Peyer's patch (tissue), 4 donors: ENCODE results near the gene CD4.

Experiments used
- POLR2A ChIP-seq, 2 donors: fragments of 450-650 bp; IDR thresholded peaks; one replicate each; pipeline ENCODE4 v1.5.1; 2017; ENCODE audit warnings: antibody characterized with exemption in 2 of 2, mild to moderate bottlenecking in 2 of 2, moderate library complexity in 2 of 2
- TF ChIP-seq, protein P1 (sequence below), 6 experiments: fragments of 450-650 bp in 4 of 6; fragments of 200-600 bp in 2 of 6; sonication (generic) in 1 of 6; IDR thresholded peaks; one replicate each; pipeline ENCODE4 v1.5.1; 2017 to 2019; ENCODE audit warnings: antibody characterized with exemption in 6 of 6, mild to moderate bottlenecking in 3 of 6, moderate library complexity in 1 of 6

DNA sequence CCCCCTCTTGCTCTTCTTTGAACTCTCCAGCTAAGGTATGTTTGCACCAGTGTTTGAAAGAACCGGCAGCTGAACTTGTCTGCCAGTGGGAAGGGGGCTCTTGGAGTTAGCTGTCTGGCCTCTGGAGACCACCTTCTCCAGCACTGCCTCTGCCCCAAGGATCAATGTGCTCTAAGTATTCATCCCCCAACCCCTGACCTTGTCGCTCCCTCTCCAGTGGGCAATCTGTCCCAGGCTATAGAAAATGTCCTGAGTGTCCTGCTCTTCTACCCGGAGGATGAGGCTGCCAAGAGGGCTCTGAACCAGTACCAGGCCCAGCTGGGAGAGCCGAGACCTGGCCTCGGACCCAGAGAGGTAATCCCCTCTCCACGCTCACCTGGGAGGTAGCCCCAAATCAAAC, 41.7 kb downstream of the CD4 start:
- no peak for TF ChIP-seq POLR2A (IDR thresholded peaks at IDR 0.05)
- TF ChIP-seq, protein P1, sequence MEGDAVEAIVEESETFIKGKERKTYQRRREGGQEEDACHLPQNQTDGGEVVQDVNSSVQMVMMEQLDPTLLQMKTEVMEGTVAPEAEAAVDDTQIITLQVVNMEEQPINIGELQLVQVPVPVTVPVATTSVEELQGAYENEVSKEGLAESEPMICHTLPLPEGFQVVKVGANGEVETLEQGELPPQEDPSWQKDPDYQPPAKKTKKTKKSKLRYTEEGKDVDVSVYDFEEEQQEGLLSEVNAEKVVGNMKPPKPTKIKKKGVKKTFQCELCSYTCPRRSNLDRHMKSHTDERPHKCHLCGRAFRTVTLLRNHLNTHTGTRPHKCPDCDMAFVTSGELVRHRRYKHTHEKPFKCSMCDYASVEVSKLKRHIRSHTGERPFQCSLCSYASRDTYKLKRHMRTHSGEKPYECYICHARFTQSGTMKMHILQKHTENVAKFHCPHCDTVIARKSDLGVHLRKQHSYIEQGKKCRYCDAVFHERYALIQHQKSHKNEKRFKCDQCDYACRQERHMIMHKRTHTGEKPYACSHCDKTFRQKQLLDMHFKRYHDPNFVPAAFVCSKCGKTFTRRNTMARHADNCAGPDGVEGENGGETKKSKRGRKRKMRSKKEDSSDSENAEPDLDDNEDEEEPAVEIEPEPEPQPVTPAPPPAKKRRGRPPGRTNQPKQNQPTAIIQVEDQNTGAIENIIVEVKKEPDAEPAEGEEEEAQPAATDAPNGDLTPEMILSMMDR (IDR thresholded peaks at IDR 0.05) = no peak
